B cell (primary cell): ENCODE results near the gene SP7. TPM values are rescaled to one million over a fixed set of nuclear protein-coding genes. Genes with fewer than 3 reads are reported as not detected.

Experiments
- ATAC-seq: fragments of 200-7000 bp; cut with Tn5 transposase; one replicate; pipeline ENCODE4 v1.10.0; 2021; ENCODE audit warnings: low read depth, mild to moderate bottlenecking, moderate number of reproducible peaks, moderate library complexity
- CTCF ChIA-PET: fragments of 350-600 bp; sonication (Branson Sonifier 250); formaldehyde crosslinking; loops from one replicate; lab custom pipeline; 2021; ENCODE audit warnings: antibody characterized with exemption, inconsistent platforms; lab: Charles Lee
- POLR2A ChIA-PET: fragments of 350-600 bp; sonication (Branson Sonifier 250); formaldehyde crosslinking; loops from one replicate; lab custom pipeline; 2021; ENCODE audit warnings: antibody characterized with exemption; lab: Charles Lee
- DNase-seq: peaks from one replicate; pipeline ENCODE4 v3.0.0; 2013
- H2AFZ ChIP-seq: 2 replicates; pipeline ENCODE4 v1.6.1; 2012; ENCODE audit warnings: mild to moderate bottlenecking, low read depth, low read length; ENCODE audit not compliant: insufficient read depth, poor library complexity, severe bottlenecking
- H3K27ac ChIP-seq, 2 donors: 1 replicate in 1 of 2; 2 replicates in 1 of 2; pipeline ENCODE4 v1.5.1; 2012 to 2013; ENCODE audit warnings: low read length in 2 of 2, mild to moderate bottlenecking in 2 of 2, moderate library complexity in 1 of 2
- H3K27me3 ChIP-seq, 4 experiments: fragments of 200-600 bp in 1 of 4; sonication (generic) in 1 of 4; replicated peaks in 1 of 4; 1 replicate in 2 of 4; 2 replicates in 2 of 4; pipeline versions ENCODE4 v1.6.1 to v1.7.0; 2013 to 2016; ENCODE audit warnings: low read length in 3 of 4, mild to moderate bottlenecking in 2 of 4, mixed read lengths in 1 of 4, moderate library complexity in 1 of 4; ENCODE audit not compliant: insufficient read depth in 4 of 4, control insufficient read depth in 3 of 4; ENCODE audit errors: control extremely low read depth in 1 of 4
- H3K36me3 ChIP-seq, 2 experiments: replicated peaks in 1 of 2; 1 replicate in 1 of 2; 2 replicates in 1 of 2; pipeline versions ENCODE4 v1.6.1 to v1.7.1; 2013; ENCODE audit warnings: low read length in 1 of 2; ENCODE audit not compliant: insufficient read depth in 2 of 2, control insufficient read depth in 1 of 2; ENCODE audit errors: control extremely low read depth in 1 of 2, extremely low read depth in 1 of 2
- H3K4me1 ChIP-seq, 2 donors: fragments of 200-600 bp in 1 of 2; sonication (generic) in 1 of 2; 1 replicate in 1 of 2; 2 replicates in 1 of 2; pipeline versions ENCODE4 v1.5.1 to v1.6.1; 2013 to 2017; ENCODE audit warnings: low read length in 2 of 2; ENCODE audit not compliant: control insufficient read depth in 2 of 2, insufficient read depth in 2 of 2
- H3K4me2 ChIP-seq: replicated peaks from 2 replicates; pipeline ENCODE3; 2012; ENCODE audit warnings: mild to moderate bottlenecking, low read depth, low read length; ENCODE audit not compliant: poor library complexity, severe bottlenecking
- H3K4me3 ChIP-seq, 5 experiments: fragments of 200-600 bp in 1 of 5; sonication (generic) in 1 of 5; 1 replicate in 3 of 5; 2 replicates in 2 of 5; pipeline versions ENCODE4 v1.5.1 to v1.7.0; 2011 to 2016; ENCODE audit warnings: low read length in 4 of 5, mild to moderate bottlenecking in 4 of 5, low read depth in 2 of 5, control low read depth in 1 of 5, moderate library complexity in 1 of 5; ENCODE audit not compliant: insufficient read depth in 1 of 5; ENCODE audit errors: control extremely low read depth in 1 of 5, extremely low read depth in 1 of 5
- H3K79me2 ChIP-seq: fragments of 200-600 bp; sonication (generic); one replicate; pipeline ENCODE4 v1.6.0; 2016; ENCODE audit warnings: low read length; ENCODE audit not compliant: control insufficient read depth, insufficient read depth
- H3K9ac ChIP-seq: fragments of 200-600 bp; sonication (generic); 2 replicates; pipeline ENCODE4 v1.6.1; 2017; ENCODE audit warnings: mild to moderate bottlenecking, low read length, moderate library complexity
- H3K9me3 ChIP-seq, 3 donors: one replicate each; pipeline versions ENCODE4 v1.6.1 to v1.7.1; 2013; ENCODE audit warnings: low read length in 2 of 3; ENCODE audit not compliant: control insufficient read depth in 2 of 3, insufficient read depth in 1 of 3; ENCODE audit errors: control extremely low read depth in 1 of 3
- H4K20me1 ChIP-seq: 2 replicates; pipeline ENCODE4 v1.6.0; 2012; ENCODE audit warnings: mild to moderate bottlenecking, low read length; ENCODE audit not compliant: insufficient read depth, control insufficient read depth, poor library complexity, severe bottlenecking
- H3K27ac Mint-ChIP-seq: one replicate; pipeline ENCODE4 v1.8.0; 2021; ENCODE audit warnings: mixed read lengths
- H3K27me3 Mint-ChIP-seq: one replicate; pipeline ENCODE4 v1.8.0; 2021; ENCODE audit warnings: mixed read lengths
- H3K4me1 Mint-ChIP-seq: one replicate; pipeline ENCODE4 v1.8.0; 2021; ENCODE audit warnings: mixed read lengths
- H3K4me3 Mint-ChIP-seq: one replicate; pipeline ENCODE4 v1.8.0; 2021; ENCODE audit warnings: mixed read lengths
- H3K9me3 Mint-ChIP-seq: one replicate; pipeline ENCODE4 v1.8.0; 2022; ENCODE audit warnings: mixed read lengths; ENCODE audit not compliant: insufficient read depth
- CTCF ChIP-seq: fragments of 200-600 bp; IDR thresholded peaks from one replicate; pipeline ENCODE4 v1.8.0; 2022; ENCODE audit warnings: antibody characterized with exemption, mild to moderate bottlenecking
- EZH2 ChIP-seq: IDR thresholded peaks from 2 replicates; pipeline ENCODE4 v1.6.1; 2012; ENCODE audit warnings: borderline replicate concordance, low read depth, mild to moderate bottlenecking, moderate library complexity, low read length; ENCODE audit not compliant: insufficient read depth, poor library complexity, severe bottlenecking
- WGBS: methylation state at CpG from one replicate; pipeline ENCODE4 v1.1.5; 2013; ENCODE audit warnings: missing lambda C conversion rate; ENCODE audit not compliant: insufficient coverage; 5-methylcytosine and 5-hydroxymethylcytosine counted together
- intact Hi-C: fragments of 100-400 bp; cut with micrococcal nuclease; formaldehyde crosslinking; loops from one replicate; pipeline ENCODE4 v1.10.0; 2022
- polyA plus RNA-seq: library from polyadenylated mRNA; depleted of rRNA; stranded (reverse); fragments of >200 nt; gene quantifications from 2 replicates; pipeline ENCODE4 v1.2.3, GENCODE V29; 2012
- total RNA-seq, 2 donors: library from RNA; stranded (reverse); fragments of 120-200 nt in 1 of 2; gene quantifications; 1 replicate in 1 of 2; 2 replicates in 1 of 2; pipeline versions ENCODE4 v1.2.3 to v1.2.4, GENCODE V29; 2013 to 2022

Gene SP7
- total and polyA plus RNA-seq, 2 donors (not counting 1 experiment from before 2014, with no cell fraction given): 0.34 TPM; not detected in 1

- no peaks in the 10 kb centered on the region for H3K9me3 Mint-ChIP-seq
- peak overlapping the region; percentile 74 for H3K4me3 Mint-ChIP-seq
- POLR2A ChIA-PET: interaction anchor here (0.7 to 2.6 kb wide), 3 partner anchors 18 to 97 kb away, joined by 3 to 21 read pairs (median 3); partner anchors contain the start of gene PRR13
- DNase-seq (no peak), ATAC-seq (no peak)
- no peak overlapping the region for H3K9ac ChIP-seq
- intact Hi-C loops: no loop called here
- peaks cover 0 to 5% (median 1%) of the 10 kb centered on the region in 4 experiments for H3K27me3 ChIP-seq
- CTCF ChIA-PET: interaction anchor here (1.2 to 14.3 kb wide), 18 partner anchors 9 to 278 kb away, joined by 3 to 384 read pairs (median 12); partner anchors contain the start of genes AAAS, AMHR2, SP1 and SP7
- no peak overlapping the region for H3K4me3 ChIP-seq
- TF ChIP-seq CTCF: no peak
- no peak for TF ChIP-seq EZH2
- H3K36me3 ChIP-seq: no peaks in the 10 kb centered on the region
- H2AFZ ChIP-seq: peak overlapping the region; percentile 68
- WGBS: 98% methylated on average over 4 of the region's 4 CpGs
- H3K9me3 ChIP-seq: peaks cover 0 to under 1% (median 0%) of the 10 kb centered on the region in 3 donors
- H3K27ac Mint-ChIP-seq: no peak overlapping the region
- H3K4me1 Mint-ChIP-seq: peaks cover 14% of the 10 kb centered on the region
- no peaks in the 10 kb centered on the region for H3K79me2 ChIP-seq
- H3K27me3 Mint-ChIP-seq: peaks cover 10% of the 10 kb centered on the region
- H3K4me1 ChIP-seq: peaks cover 6 to 13% of the 10 kb centered on the region in 2 donors
- no peak overlapping the region for H3K27ac ChIP-seq
- peak overlapping the region; percentile 99 for H3K4me2 ChIP-seq
- no peaks in the 10 kb centered on the region for H4K20me1 ChIP-seq
Measured at GRCh38 chr12:53343969-53344368, 7.8 kb upstream of the SP7 start.

- H3K79me2 ChIP-seq: no peaks in the 10 kb centered on the region
- ChIA-PET CTCF (interaction anchor here (2.7 to 14.3 kb wide), 4 partner anchors 10 to 184 kb away, joined by 13 to 384 read pairs (median 195); partner anchors contain the start of genes AAAS and AMHR2), POLR2A (interaction anchor here (1.0 to 2.6 kb wide), 2 partner anchors 18 to 74 kb away, joined by 3 to 21 read pairs; no protein-coding TSS in a partner anchor)
- no peak for DNase-seq
- WGBS: 59% methylated on average over 3 of the region's 3 CpGs
- H2AFZ ChIP-seq: no peak overlapping the region
- no peak overlapping the region for H3K27ac ChIP-seq
- H3K36me3 ChIP-seq: no peaks in the 10 kb centered on the region
- TF ChIP-seq EZH2: no peak
- no peak for TF ChIP-seq CTCF
- H3K4me1 ChIP-seq: peaks cover 6 to 13% of the 10 kb centered on the region in 2 donors
- H3K4me3 Mint-ChIP-seq: peak overlapping the region; percentile 71
- intact Hi-C loops: no loop called here
- H3K9me3 ChIP-seq: peaks cover 0 to 4% (median 0%) of the 10 kb centered on the region in 3 donors
- H3K4me2 ChIP-seq: no peak overlapping the region
- no peaks in the 10 kb centered on the region for H4K20me1 ChIP-seq
- no peak for ATAC-seq
- H3K27me3 Mint-ChIP-seq: peaks cover 12% of the 10 kb centered on the region
- peaks cover 0 to 10% (median 4%) of the 10 kb centered on the region in 4 experiments for H3K27me3 ChIP-seq
- no peak overlapping the region for H3K9ac ChIP-seq
- H3K27ac Mint-ChIP-seq: peak overlapping the region; percentile 10
- H3K9me3 Mint-ChIP-seq: no peaks in the 10 kb centered on the region
- peaks cover 14% of the 10 kb centered on the region for H3K4me1 Mint-ChIP-seq
- no peak overlapping the region for H3K4me3 ChIP-seq
Measured at GRCh38 chr12:53343449-53343848, 7.3 kb upstream of the SP7 start.
